H9 (cell line): ENCODE data around the gene MDGA2. TPM values are rescaled to one million over a fixed set of nuclear protein-coding genes. Genes with fewer than 3 reads are reported as not detected.

Source experiments
- DNase-seq: peaks from one replicate; pipeline ENCODE4 v3.0.0-alpha.2; 2017
- H2AFZ ChIP-seq: one replicate; pipeline ENCODE4 v1.6.1; 2013; ENCODE audit warnings: mild to moderate bottlenecking, low read length, control low read depth, moderate library complexity
- H2AK5ac ChIP-seq: 2 replicates; pipeline ENCODE4 v1.6.1; 2013; ENCODE audit warnings: low read length, control low read depth, mixed read lengths; ENCODE audit not compliant: insufficient read length
- H2BK120ac ChIP-seq: one replicate; pipeline ENCODE4 v1.6.1; 2013; ENCODE audit warnings: low read depth, mild to moderate bottlenecking, low read length, control low read depth, inconsistent platforms; ENCODE audit not compliant: poor library complexity, severe bottlenecking
- H2BK12ac ChIP-seq: 2 replicates; pipeline ENCODE4 v1.6.1; 2013; ENCODE audit warnings: low read length, control low read depth, mixed read lengths, low read depth; ENCODE audit not compliant: insufficient read length
- H2BK15ac ChIP-seq: 2 replicates; pipeline ENCODE4 v1.6.1; 2013; ENCODE audit warnings: low read depth, low read length, control low read depth
- H2BK20ac ChIP-seq: one replicate; pipeline ENCODE4 v1.6.1; 2013; ENCODE audit warnings: low read depth, mild to moderate bottlenecking, low read length, control low read depth, inconsistent platforms; ENCODE audit not compliant: poor library complexity, severe bottlenecking
- H2BK5ac ChIP-seq: 2 replicates; pipeline ENCODE4 v1.6.1; 2013; ENCODE audit warnings: low read length, control low read depth, mixed read lengths; ENCODE audit not compliant: insufficient read length
- H3K14ac ChIP-seq: 2 replicates; pipeline ENCODE4 v1.6.1; 2013; ENCODE audit warnings: low read length, control low read depth; ENCODE audit not compliant: insufficient read depth
- H3K18ac ChIP-seq: 2 replicates; pipeline ENCODE4 v1.6.1; 2013; ENCODE audit warnings: low read depth, mild to moderate bottlenecking, mixed read lengths, low read length, control low read depth; ENCODE audit not compliant: insufficient read length
- H3K23ac ChIP-seq: 2 replicates; pipeline ENCODE4 v1.6.1; 2013; ENCODE audit warnings: low read length, control low read depth, mixed read lengths, low read depth; ENCODE audit not compliant: insufficient read length
- H3K23me2 ChIP-seq: 2 replicates; pipeline ENCODE4 v1.6.1; 2013; ENCODE audit warnings: low read depth, mild to moderate bottlenecking, mixed read lengths, low read length, control low read depth; ENCODE audit not compliant: insufficient read length, poor library complexity, severe bottlenecking
- H3K27ac ChIP-seq: 2 replicates; pipeline ENCODE4 v1.5.1; 2013; ENCODE audit warnings: low read length, control low read depth, mixed read lengths, low read depth; ENCODE audit not compliant: insufficient read length
- H3K27me3 ChIP-seq: 2 replicates; pipeline ENCODE4 v1.6.1; 2013; ENCODE audit warnings: low read length, control low read depth, inconsistent platforms; ENCODE audit not compliant: insufficient read depth
- H3K4ac ChIP-seq: 2 replicates; pipeline ENCODE4 v1.6.1; 2013; ENCODE audit warnings: low read depth, mild to moderate bottlenecking, control low read depth, inconsistent platforms, low read length, moderate library complexity
- H3K4me1 ChIP-seq: 2 replicates; pipeline ENCODE4 v1.6.1; 2013; ENCODE audit warnings: low read length, control low read depth, inconsistent platforms; ENCODE audit not compliant: insufficient read depth
- H3K4me2 ChIP-seq: 2 replicates; pipeline ENCODE4 v1.6.1; 2013; ENCODE audit warnings: low read length, control low read depth, mixed read lengths; ENCODE audit not compliant: insufficient read length, insufficient read depth
- H3K56ac ChIP-seq: 2 replicates; pipeline ENCODE4 v1.6.1; 2013; ENCODE audit warnings: low read depth, mild to moderate bottlenecking, mixed read lengths, low read length, control low read depth; ENCODE audit not compliant: insufficient read length
- H3K79me1 ChIP-seq: 2 replicates; pipeline ENCODE4 v1.6.1; 2013; ENCODE audit warnings: low read depth, mild to moderate bottlenecking, moderate library complexity, low read length, control low read depth, inconsistent platforms; ENCODE audit not compliant: insufficient read depth, poor library complexity, severe bottlenecking
- H3K79me2 ChIP-seq: 2 replicates; pipeline ENCODE4 v1.6.1; 2013; ENCODE audit warnings: low read length, control low read depth, inconsistent platforms; ENCODE audit not compliant: insufficient read depth
- H3K9ac ChIP-seq: 2 replicates; pipeline ENCODE4 v1.6.1; 2013; ENCODE audit warnings: low read length, control low read depth, mixed read lengths; ENCODE audit not compliant: insufficient read length; ENCODE audit errors: extremely low read depth
- H3K9me3 ChIP-seq: one replicate; pipeline ENCODE4 v1.6.1; 2013; ENCODE audit warnings: low read depth, low read length, inconsistent platforms; ENCODE audit not compliant: control insufficient read depth
- H3T11ph ChIP-seq: one replicate; pipeline ENCODE4 v1.6.1; 2013; ENCODE audit warnings: mild to moderate bottlenecking, low read length, control low read depth, inconsistent platforms
- H4K20me1 ChIP-seq: one replicate; pipeline ENCODE4 v1.6.1; 2013; ENCODE audit not compliant: control insufficient read depth, insufficient read length, insufficient read depth
- H4K5ac ChIP-seq: 2 replicates; pipeline ENCODE4 v1.6.1; 2013; ENCODE audit warnings: low read depth, mild to moderate bottlenecking, mixed read lengths, low read length, control low read depth; ENCODE audit not compliant: insufficient read length
- H4K8ac ChIP-seq: replicated peaks from 2 replicates; pipeline ENCODE4 v1.6.1; 2013; ENCODE audit warnings: low read length, control low read depth, mixed read lengths, low read depth; ENCODE audit not compliant: insufficient read length
- H4K91ac ChIP-seq: 2 replicates; pipeline ENCODE4 v1.6.1; 2013; ENCODE audit warnings: low read depth, mild to moderate bottlenecking, moderate library complexity, mixed read lengths, low read length, control low read depth; ENCODE audit not compliant: insufficient read length
- H3K27ac Mint-ChIP-seq, 3 experiments: 2 replicates in 2 of 3; 3 replicates in 1 of 3; pipeline ENCODE4 v1.8.0; 2020 to 2021; ENCODE audit warnings: mixed read lengths in 3 of 3, mild to moderate bottlenecking in 1 of 3, moderate library complexity in 1 of 3
- H3K27me3 Mint-ChIP-seq: 2 replicates; pipeline ENCODE4 v1.8.0; 2021; ENCODE audit warnings: low read depth, mild to moderate bottlenecking, moderate library complexity, mixed read lengths
- H3K36me3 Mint-ChIP-seq, 3 experiments: 2 replicates in 2 of 3; 3 replicates in 1 of 3; pipeline ENCODE4 v1.8.0; 2020 to 2021; ENCODE audit warnings: low read depth in 3 of 3, mixed read lengths in 3 of 3; ENCODE audit not compliant: insufficient read depth in 1 of 3
- H3K4me1 Mint-ChIP-seq, 2 experiments: 2 replicates each; pipeline ENCODE4 v1.8.0; 2020; ENCODE audit warnings: mixed read lengths in 2 of 2
- H3K4me3 Mint-ChIP-seq, 2 experiments: 2 replicates in 1 of 2; 3 replicates in 1 of 2; pipeline ENCODE4 v1.8.0; 2020 to 2021; ENCODE audit warnings: mild to moderate bottlenecking in 2 of 2, mixed read lengths in 2 of 2, moderate library complexity in 1 of 2
- H3K9me3 Mint-ChIP-seq, 2 experiments: 2 replicates in 1 of 2; 3 replicates in 1 of 2; pipeline ENCODE4 v1.8.0; 2020; ENCODE audit warnings: mild to moderate bottlenecking in 2 of 2, mixed read lengths in 2 of 2, moderate library complexity in 1 of 2
- WGBS: extraction: QIAGEN DNeasy Blood & Tissue Kit; methylation state at CpG from one replicate; pipeline ENCODE4 v1.1.7; 2013; ENCODE audit warnings: missing lambda C conversion rate, low lambda C conversion rate, mixed read lengths; ENCODE audit not compliant: insufficient read length; ENCODE audit errors: extremely low coverage; 5-methylcytosine and 5-hydroxymethylcytosine counted together
- total RNA-seq: library from RNA; stranded (reverse); gene quantifications from 2 replicates; pipeline ENCODE4 v1.2.1, GENCODE V29; 2021
- TF ChIP-seq, protein P1 (sequence below): fragments of 200-600 bp; sonication (generic); conservative IDR thresholded peaks from 3 replicates; pipeline ENCODE4 v1.8.0; 2021; ENCODE audit warnings: antibody characterized with exemption, mild to moderate bottlenecking

MDGA2 gene
- total RNA-seq, 1 experiment from 2014 or later = 1.9 TPM

DNA sequence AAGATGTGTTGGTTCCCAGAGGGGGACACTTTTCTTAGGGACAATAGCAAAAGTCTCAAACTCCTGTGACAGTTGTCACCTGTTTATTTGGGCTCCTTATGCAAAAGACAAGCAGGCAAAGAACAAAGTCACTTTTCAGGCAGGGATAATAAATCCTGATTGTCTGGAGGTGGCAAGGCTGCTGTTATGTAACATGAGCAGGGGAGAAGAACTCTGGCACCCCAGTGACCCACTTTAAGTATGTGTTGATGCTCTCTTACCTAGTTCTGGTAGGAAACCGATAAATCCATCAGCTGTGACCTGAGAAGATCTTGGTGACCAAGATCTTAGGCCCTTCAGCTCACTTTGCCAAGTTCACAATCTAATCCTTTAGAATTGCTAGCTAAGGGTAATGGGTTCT, 17.4 kb downstream of the MDGA2 start:
- no peaks in the 10 kb centered on the region for H3K9me3 Mint-ChIP-seq
- H3K9ac ChIP-seq = no peak overlapping the region
- H4K91ac ChIP-seq = no peak overlapping the region
- no peak overlapping the region for H2BK120ac ChIP-seq
- DNase-seq = no peak
- H3K14ac ChIP-seq = no peak overlapping the region
- H3K23me2 ChIP-seq = no peaks in the 10 kb centered on the region
- no peaks in the 10 kb centered on the region for H3K4me1 Mint-ChIP-seq
- H2BK12ac ChIP-seq = no peak overlapping the region
- H3K23ac ChIP-seq = no peak overlapping the region
- H3K27ac ChIP-seq = no peak overlapping the region
- no peak overlapping the region for H3T11ph ChIP-seq
- H3K4me2 ChIP-seq = no peak overlapping the region
- no peak overlapping the region for H3K4ac ChIP-seq
- H2BK15ac ChIP-seq = no peak overlapping the region
- H3K27me3 Mint-ChIP-seq = peaks cover 2% of the 10 kb centered on the region
- no peak overlapping the region for H4K8ac ChIP-seq
- H3K4me3 Mint-ChIP-seq = no peak overlapping the region
- H3K9me3 ChIP-seq = no peaks in the 10 kb centered on the region
- no peaks in the 10 kb centered on the region for H3K27me3 ChIP-seq
- H3K18ac ChIP-seq = no peak overlapping the region
- no peak overlapping the region for H4K5ac ChIP-seq
- no peaks in the 10 kb centered on the region for H3K36me3 Mint-ChIP-seq
- no peak overlapping the region for H2BK20ac ChIP-seq
- no peaks in the 10 kb centered on the region for H3K79me2 ChIP-seq
- no peak overlapping the region for H3K56ac ChIP-seq
- TF ChIP-seq, protein P1, sequence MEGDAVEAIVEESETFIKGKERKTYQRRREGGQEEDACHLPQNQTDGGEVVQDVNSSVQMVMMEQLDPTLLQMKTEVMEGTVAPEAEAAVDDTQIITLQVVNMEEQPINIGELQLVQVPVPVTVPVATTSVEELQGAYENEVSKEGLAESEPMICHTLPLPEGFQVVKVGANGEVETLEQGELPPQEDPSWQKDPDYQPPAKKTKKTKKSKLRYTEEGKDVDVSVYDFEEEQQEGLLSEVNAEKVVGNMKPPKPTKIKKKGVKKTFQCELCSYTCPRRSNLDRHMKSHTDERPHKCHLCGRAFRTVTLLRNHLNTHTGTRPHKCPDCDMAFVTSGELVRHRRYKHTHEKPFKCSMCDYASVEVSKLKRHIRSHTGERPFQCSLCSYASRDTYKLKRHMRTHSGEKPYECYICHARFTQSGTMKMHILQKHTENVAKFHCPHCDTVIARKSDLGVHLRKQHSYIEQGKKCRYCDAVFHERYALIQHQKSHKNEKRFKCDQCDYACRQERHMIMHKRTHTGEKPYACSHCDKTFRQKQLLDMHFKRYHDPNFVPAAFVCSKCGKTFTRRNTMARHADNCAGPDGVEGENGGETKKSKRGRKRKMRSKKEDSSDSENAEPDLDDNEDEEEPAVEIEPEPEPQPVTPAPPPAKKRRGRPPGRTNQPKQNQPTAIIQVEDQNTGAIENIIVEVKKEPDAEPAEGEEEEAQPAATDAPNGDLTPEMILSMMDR = no peak
- H2AK5ac ChIP-seq = no peak overlapping the region
- H2BK5ac ChIP-seq = no peak overlapping the region
- no peaks in the 10 kb centered on the region for H4K20me1 ChIP-seq
- H3K4me1 ChIP-seq = no peaks in the 10 kb centered on the region
- no peaks in the 10 kb centered on the region for H3K79me1 ChIP-seq
- no peak overlapping the region for H3K27ac Mint-ChIP-seq
- H2AFZ ChIP-seq = no peak overlapping the region
- WGBS = no CpG with 5 or more reads among the region's 1 CpG
